NCI-H2081 treated with DMSO at 0.1 percent for 48 hours (cell line): ENCODE measurements around the gene HSPA2.
"Not testable (repeated sequence)": the region's sequence is repeated elsewhere in the genome, so short reads cannot be mapped to it uniquely, and the experiment has no call there.

Source experiments
- DNase-seq: peaks from one replicate; lab custom pipeline; 2025; lab: John Stamatoyannopoulos, UW

The HSPA2 gene

DNA sequence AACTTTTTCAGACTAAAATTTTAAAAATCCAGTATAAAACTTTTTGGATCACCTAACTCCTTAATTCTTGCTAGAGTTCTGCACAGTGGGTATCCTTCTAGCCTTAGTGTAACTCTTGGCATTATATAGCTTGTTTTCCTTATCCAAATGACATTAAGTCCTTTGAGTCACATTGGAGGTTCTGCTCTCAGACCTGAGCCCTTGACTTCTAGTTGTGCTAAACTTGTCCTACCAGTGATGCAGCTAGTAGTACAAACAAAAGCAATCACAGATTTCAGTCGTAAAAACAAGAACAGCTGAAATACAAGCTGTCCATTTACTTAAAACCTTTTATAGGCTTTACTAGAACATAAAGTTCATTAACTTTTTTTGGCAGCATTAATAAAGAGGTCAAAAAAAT, 25.5 kb upstream of the HSPA2 start:
- no peak for DNase-seq

DNA sequence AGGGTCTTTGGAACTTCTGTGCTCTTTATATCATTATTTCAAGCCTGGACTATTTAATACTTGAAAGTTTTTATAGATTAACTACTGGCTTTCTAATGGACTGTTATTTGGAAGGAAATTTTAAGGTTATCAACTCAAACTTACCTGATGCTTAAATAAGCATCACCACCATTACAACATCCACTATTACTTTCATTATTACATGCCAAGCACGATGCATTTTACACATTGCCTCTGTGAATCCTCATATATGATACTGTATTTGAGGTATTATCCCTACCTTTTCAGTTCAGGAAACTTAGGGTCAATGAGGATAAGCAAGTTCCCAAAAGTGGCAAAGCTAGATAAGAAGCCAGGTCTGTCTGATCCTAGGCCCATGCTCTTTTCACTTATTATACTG, 23.6 kb upstream of the HSPA2 start:
- no peak for DNase-seq

DNA sequence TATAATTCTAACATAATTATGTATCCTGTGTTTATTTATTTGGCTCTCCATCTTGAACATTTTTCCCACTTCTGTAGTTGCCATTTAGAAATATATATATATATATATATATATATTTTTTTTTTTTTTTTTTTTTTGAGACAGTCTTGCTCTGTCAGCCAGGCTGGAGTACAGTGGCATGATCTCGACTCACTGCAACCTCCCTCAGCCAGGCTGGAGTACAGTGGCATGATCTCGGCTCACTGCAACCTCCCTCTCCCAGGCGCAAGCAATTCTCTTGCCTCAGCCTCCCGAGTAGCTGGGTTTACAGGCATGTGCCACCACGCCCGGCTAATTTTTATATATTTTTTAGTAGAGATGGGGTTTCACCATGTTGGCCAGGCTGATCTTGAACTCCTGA, 22.9 kb upstream of the HSPA2 start:
- DNase-seq = not testable (repeated sequence)

DNA sequence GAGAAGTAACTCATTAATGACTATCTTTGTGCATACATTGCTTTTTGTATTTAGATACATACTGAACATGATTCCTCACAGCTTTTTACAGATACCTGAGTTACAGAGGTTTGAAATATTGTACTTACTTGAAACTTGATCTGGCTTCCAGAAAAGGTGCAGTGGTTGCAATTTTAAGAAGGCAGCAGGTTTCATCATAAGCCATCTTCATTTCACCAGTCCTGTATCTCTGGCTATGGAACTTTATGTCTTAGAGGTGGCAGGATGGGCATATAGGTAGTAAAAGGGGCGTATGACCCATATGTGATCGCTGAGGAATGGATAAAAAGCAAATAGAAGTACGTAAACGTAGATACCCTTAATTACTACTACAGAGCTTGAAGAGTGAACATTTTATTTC, 22.3 kb upstream of the HSPA2 start:
- DNase-seq = no peak

DNA sequence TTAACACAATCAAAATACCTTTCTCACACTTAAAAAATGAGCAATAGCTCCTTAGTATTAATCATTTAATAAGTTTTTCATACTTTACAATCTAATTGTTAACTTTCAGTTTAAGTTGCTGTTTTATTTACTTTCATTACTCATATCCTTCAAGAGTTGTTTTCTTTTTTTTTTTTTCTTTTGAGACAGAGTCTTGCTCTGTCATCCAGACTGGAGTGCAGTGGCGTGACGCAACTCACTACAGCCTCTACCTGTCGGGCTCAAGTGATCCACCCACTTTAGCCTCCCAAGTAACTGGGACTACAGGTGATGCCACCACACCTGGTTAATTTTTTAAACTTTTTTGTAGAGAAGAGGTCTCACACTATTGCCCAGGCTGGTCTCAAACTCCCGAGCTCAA, 19.8 kb upstream of the HSPA2 start:
- DNase-seq = no peak

DNA sequence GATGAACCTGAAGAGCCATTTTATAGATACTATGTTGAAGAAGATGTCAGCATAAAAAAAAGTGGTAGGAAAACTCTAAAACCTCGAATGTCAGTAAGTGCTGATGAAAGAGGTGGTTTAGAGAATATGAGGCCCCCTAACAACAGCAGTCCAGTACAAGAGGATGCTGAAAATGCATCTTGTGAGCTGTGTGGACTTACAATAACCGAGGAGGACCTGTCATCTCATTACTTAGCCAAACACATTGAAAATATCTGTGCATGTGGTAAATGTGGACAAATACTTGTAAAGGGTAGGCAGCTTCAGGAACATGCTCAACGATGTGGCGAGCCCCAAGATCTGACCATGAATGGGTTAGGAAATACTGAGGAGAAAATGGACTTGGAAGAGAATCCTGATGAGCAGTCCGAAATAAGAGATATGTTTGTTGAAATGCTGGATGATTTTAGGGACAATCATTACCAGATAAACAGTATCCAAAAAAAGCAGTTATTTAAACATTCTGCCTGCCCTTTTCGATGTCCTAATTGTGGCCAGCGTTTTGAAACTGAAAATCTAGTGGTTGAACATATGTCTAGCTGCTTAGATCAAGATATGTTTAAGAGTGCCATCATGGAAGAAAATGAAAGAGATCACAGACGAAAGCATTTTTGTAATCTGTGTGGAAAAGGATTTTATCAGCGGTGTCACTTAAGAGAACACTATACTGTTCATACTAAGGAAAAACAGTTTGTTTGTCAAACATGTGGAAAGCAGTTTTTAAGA, 17.8 kb upstream of the HSPA2 start:
- DNase-seq = no peak

DNA sequence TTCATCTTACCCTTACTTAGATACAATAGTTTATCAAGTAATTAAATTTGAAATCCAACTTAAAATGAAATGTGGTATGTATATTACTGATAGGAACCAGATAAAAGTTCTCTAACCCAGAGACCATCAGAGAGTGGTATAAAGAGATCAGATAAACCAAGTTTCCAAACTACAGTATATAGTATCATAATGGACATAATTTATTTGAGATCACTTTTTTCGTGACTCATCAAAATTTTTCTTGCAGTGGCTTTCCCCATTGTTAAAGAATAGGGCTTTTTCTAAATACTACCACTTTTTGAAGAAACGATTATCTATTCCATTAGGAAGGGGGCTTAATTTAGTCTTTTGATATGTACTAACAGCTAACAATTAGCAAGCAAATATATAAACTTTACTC, 15.2 kb upstream of the HSPA2 start:
- no peak for DNase-seq

DNA sequence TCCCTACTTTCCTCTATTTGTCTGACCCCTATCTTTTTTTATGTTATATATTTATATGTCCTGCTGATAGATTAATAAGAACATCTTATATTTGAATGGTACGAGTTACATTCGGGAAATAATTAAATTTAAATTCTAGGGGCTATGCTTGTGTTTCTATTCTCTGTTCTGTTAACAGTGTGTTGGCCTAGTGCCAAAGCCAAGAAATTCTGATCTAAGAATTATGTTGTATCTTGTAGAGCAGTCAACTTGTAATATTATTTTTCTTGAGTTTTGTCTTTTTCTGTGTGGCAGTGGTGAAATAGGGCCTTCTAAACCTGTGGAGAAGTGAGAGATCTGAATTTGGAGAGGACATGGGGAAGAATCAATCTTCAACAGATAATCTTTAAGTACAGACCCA, 9.0 kb upstream of the HSPA2 start:
- no peak for DNase-seq

DNA sequence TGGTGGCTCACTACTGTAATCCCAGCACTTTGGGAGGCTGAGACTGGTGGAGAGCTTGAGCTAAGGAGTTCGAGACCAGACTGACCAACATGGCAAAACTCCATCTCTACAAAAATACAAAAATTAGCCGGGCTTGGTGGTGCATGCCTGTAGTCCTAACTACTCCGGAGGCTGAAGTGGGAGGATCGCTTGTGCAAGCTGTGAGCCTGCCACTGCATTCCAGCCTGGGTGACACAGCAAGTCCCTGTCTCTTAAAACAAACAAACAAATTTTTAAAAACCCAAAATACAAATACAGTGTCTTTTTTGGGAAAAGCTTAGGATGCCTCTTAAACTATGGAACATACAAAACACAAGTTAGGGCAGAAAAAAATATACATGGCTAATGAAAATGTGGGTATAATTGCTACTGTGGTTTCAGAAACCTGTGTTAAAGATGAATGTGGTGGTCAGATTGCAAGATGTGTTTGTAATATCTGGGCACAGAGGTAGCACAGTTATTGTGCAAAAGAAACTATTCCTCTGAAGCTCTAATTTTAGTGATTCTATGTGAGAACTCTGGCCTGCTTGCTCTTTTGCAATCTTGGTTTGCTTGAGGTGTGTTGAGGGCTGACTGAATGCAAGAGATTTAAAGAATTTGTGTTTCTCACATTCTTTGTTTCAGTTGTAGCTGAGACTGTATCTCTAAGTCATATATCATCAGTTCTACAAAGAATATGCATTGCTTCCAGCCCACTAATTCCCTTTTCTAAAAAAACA, 3.9 kb upstream of the HSPA2 start:
- no peak for DNase-seq

DNA sequence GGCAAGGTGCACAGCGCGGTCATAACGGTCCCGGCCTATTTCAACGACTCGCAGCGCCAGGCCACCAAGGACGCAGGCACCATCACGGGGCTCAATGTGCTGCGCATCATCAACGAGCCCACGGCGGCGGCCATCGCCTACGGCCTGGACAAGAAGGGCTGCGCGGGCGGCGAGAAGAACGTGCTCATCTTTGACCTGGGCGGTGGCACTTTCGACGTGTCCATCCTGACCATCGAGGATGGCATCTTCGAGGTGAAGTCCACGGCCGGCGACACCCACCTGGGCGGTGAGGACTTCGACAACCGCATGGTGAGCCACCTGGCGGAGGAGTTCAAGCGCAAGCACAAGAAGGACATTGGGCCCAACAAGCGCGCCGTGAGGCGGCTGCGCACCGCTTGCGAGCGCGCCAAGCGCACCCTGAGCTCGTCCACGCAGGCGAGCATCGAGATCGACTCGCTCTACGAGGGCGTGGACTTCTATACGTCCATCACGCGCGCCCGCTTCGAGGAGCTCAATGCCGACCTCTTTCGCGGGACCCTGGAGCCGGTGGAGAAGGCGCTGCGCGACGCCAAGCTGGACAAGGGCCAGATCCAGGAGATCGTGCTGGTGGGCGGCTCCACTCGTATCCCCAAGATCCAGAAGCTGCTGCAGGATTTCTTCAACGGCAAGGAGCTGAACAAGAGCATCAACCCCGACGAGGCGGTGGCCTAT, 875 bp downstream of the HSPA2 start:
- DNase-seq = no peak

DNA sequence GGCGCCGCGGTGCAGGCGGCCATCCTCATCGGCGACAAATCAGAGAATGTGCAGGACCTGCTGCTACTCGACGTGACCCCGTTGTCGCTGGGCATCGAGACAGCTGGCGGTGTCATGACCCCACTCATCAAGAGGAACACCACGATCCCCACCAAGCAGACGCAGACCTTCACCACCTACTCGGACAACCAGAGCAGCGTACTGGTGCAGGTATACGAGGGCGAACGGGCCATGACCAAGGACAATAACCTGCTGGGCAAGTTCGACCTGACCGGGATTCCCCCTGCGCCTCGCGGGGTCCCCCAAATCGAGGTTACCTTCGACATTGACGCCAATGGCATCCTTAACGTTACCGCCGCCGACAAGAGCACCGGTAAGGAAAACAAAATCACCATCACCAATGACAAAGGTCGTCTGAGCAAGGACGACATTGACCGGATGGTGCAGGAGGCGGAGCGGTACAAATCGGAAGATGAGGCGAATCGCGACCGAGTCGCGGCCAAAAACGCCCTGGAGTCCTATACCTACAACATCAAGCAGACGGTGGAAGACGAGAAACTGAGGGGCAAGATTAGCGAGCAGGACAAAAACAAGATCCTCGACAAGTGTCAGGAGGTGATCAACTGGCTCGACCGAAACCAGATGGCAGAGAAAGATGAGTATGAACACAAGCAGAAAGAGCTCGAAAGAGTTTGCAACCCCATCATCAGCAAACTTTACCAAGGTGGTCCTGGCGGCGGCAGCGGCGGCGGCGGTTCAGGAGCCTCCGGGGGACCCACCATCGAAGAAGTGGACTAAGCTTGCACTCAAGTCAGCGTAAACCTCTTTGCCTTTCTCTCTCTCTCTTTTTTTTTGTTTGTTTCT, 1.7 kb downstream of the HSPA2 start:
- DNase-seq = no peak

DNA sequence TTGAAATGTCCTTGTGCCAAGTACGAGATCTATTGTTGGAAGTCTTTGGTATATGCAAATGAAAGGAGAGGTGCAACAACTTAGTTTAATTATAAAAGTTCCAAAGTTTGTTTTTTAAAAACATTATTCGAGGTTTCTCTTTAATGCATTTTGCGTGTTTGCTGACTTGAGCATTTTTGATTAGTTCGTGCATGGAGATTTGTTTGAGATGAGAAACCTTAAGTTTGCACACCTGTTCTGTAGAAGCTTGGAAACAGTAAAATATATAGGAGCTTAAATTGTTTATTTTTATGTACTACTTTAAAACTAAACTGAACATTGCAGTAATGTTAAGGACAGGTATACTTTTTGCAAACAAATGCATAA, 2.3 kb downstream of the HSPA2 start:
- DNase-seq = no peak

DNA sequence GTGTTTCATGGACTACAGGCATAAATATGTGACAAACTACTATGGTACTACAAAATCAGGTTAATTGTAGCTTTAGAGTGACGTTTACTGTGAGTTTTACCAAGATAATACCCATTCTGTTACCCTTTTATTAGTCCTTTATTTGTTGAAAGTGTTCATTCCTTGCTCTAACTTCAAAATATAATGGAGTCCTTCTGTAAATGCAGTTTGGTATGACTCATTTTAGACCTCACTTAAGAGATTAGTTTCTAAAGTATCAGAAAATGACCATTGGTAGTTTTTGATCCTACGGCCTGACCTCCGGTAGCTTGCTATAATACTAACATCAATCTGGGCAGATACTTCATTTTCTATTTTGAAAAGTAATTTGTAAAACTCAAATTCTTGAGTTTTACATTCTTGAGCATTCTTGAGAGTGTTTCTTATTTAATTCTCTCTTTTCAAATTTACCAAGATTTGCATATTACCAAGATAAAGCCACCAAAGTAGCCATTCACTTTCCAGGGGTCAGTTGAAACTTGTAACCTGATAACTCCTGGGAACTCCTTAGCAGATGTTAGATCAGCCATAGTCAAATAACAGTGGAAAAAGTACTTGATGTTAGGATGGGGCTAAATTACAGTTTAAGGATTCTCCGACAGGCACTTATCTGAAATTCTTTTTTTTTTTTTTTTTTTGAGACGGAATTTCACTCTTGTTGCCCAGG, 4.2 kb downstream of the HSPA2 start:
- no peak for DNase-seq

DNA sequence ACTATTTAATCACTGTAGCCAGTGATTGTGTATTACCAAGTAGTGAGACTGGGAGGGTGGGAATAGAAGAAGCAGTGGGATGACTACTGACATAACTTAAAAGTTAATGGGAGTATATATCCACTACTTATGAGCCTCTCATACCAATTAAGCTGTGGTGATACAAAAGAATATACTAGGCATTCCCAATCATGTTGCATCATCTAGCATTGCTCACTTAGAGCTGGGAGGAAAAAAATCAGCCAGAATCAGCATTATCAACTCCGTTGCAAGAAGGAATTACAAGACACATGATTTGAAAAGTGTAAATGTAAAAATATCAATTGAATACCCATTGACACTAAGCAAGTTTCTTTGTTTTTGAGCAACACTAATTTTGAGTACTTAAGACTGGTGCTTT, 8.5 kb downstream of the HSPA2 start:
- no peak for DNase-seq

DNA sequence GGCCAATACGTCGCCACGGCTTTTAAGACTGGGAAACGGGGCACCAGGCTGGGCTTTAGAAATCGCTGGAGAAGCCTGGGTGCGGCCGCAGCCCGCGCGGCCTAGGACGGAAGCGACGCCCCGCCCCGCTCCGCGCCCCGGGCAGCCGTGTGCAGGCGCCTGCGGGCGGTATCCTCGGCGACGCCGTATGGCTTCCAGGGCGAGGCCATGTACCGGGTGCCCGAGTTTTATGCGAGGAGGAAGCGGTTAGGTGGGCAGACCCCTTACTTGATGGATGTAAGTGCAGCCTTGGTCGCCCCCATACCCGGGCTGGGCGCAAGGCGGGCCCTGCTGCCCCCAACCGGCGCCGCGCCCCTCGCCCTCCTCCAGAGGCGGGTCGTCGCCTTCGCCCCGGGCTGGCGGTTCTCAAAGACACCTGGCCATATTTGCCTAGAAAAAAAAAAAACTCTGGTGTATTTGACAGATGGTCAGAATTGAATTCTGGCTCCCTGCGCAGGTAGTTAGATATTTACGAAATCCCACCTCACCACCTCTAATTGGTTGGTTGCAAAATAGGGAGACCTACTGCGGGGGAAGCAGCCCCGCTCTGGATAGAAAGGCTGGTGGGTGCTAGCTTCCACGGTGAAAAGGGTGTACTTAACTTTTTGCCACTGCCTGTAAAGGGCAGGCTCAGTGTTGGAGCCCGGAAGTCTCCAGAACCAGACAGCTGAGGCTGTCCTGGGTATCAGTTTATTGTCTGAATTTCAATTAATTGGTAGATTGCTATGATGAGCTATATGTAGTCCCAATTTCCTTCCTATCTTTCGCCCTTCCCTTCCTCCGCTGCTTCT, 9.5 kb downstream of the HSPA2 start, which contains the start of gene PPP1R36:
PPP1R36 (plus strand) TSS at position 171 of the 830 bp plus-strand sequence; CDS start at position 208, 37 bp downstream.
- peak; percentile 40 for DNase-seq

DNA sequence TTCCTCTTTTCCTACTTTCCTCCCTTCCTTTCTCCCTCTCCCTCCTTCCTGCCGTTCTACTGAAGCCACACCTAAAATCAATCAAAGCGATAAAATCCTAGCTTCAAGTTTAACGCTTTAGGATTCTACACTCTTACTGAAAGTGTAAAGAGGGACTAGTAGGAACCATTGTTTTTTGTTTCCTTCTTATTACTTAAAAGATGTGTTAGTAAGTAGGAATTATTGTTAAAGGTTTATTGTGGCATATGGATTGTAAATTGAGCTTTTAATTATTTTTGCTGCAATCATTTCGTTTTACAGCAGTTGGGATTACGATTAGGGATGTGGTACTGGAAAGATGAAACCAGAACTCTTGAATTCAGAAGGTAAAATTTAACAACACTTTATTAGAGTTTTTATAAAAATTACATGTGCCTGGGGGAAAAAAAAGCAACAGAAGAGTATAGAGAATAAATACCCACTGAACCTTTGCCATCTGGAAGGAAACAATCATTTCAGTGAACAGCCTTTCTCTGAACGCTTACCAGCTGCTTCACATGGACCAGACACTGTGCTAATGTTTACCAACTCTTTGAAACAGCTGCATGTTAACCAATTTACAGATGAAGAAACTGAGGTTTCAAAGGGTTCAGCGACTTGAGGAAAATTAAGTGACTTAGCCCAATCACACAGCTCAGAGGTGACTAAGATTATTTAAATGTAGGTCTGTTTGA, 10.2 kb downstream of the HSPA2 start:
- no peak for DNase-seq

DNA sequence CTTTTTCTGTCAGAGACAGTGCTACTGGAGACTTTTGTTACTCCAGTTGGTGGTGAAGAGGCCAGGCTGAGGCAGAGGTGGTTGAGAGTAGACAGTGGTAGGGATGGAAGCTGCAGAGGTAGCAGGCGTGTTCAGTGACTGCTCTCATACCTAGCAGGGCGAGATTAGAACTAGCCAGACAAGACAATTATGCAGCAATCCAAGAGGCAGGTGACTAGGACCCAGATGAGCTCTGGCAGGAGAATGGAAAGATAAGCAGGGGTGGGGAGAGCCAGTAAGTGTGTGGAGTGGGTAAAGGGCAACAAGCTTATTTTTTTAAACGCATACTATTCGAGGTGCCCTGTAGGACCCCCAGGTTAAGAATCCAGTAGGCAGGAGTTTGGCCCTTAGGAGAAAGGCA, 14.0 kb downstream of the HSPA2 start:
- no peak for DNase-seq

DNA sequence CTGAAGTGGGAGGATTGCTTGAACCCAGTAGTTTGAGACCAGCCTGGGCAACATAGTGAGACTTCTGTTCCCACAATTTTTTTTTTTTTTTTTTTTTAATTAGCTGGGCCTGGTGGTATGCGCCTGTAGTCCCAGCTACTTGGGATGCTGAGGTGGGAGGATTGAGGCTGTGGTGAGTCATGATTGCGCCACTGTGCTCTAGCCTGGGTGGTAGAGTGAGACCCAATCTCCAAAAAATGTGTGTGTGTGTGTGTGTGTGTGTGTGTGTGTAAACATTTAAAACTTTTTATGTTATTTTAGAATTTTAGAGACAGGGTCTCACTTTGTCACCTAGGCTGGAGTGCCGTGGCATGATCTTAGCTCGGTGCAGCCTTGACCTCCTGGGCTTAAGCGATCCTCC, 16.0 kb downstream of the HSPA2 start:
- DNase-seq = no peak

DNA sequence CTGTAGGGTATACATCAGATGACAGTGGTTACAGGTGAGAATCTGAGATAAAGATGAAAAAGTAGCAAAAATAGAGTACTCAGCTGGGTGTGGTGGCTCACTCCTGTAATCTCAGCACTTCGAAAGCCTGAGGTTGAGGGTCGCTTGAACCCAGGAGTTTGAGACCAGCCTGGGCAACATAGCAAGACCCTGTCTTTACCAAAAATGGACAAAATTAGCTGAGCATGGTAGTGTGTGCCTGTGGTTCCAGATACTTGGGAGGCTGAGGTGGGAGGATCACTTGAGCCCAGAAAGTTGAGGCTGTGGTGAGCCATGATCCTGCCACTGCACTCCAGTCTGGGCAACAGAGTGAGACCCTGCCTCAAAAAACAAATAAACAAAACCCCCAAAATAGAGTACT, 17.7 kb downstream of the HSPA2 start:
- DNase-seq = not testable (repeated sequence)

DNA sequence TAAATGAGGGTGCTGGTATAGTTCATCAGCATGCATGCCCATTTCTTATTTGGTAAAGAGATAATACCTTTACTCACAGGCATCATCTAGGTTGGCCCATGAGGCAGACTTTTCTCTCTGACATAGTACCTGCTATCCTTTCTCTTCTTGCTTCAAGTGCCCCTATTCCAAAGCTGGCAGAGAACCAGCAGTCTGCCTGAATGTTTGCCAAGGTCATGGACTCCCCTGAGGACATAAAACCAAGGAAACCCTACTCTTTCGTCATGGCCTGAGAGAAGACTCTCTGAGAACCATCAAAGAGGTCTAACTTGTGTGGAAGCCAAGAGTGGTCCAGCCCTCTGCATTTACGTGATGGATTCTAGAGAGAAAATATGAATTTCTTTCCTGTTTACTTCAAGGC, 21.1 kb downstream of the HSPA2 start:
- no peak for DNase-seq
